Measurements from ENCODE around the gene APOL2. TPM values are rescaled to one million over a fixed set of nuclear protein-coding genes. Genes with fewer than 3 reads are reported as not detected.

Gene APOL2
- total RNA-seq, 5 donors from 2014 or later (not counting 1 experiment from before 2014, with no cell fraction given): 38.3 to 80.7 (median 70.6) TPM

DNA sequence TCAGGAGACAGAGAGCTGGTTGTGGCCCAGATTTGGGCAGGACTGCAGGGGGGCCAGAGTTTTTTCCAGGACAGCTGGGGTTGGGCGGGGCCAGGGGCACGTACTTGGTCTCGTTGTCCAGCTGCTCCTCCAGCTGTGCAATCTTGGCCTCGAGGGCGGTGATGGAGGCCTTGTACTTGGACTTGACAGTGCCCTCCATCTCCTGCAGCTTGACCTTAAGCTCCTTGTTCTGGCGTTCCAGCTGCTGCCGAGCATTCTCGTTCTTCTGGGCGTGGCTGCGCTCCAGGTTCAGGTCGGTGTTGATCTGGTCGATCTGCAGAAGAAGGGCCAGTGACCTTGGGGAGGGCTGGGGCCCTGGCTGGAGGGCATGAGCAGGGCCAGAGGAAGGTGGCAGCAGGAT, 45.7 kb upstream of the APOL2 start:
- no peak for ATAC-seq (replicated peaks in 1 of 4)
- Histone ChIP-seq H3K9me3 (no peaks in the 10 kb centered on the region), H3K4me3 (ENCODE audit: control insufficient read depth in 1 of 2, extremely low read depth in 1 of 2, low read length in 1 of 2) (no peak overlapping the region), H3K36me3 (ENCODE audit: control insufficient read depth in 2 of 2, extremely low read depth in 1 of 2, insufficient read depth in 1 of 2, low read length in 1 of 2) (peaks cover 38 to 87% of the 10 kb centered on the region in 2 donors), H3K4me1 (ENCODE audit: control insufficient read depth in 1 of 2, extremely low read depth in 1 of 2, insufficient read depth in 2 of 2, low read length in 2 of 2) (peaks cover 0 to 48% of the 10 kb centered on the region in 2 experiments), H3K27me3 (replicated peaks in 1 of 2; ENCODE audit: control insufficient read depth in 2 of 2, extremely low read depth in 1 of 2, insufficient read depth in 2 of 2, low read length in 1 of 2) (no peaks in the 10 kb centered on the region), H3K27ac (ENCODE audit: low read length) (no peak overlapping the region)
- Mint-ChIP-seq H3K27me3 (no peaks in the 10 kb centered on the region), H3K36me3 (peaks cover 72% of the 10 kb centered on the region), H3K27ac (no peak overlapping the region), H3K4me1 (peaks cover 32 to 35% (median 33%) of the 10 kb centered on the region in 3 donors), H3K9me3 (no peaks in the 10 kb centered on the region), H3K4me3 (no peak overlapping the region)
- WGBS (ENCODE audit: insufficient coverage): 96% methylated on average over 11 of the region's 12 CpGs
- ChIA-PET CTCF (interaction anchor here in 1 of 2 donors (0.6 to 0.9 kb wide), 3 partner anchors 9 to 198 kb away, joined by 3 to 7 read pairs (median 6); no protein-coding TSS in a partner anchor), POLR2A (interaction anchor here in 1 of 2 donors (0.5 kb wide), 1 partner anchor 1022 kb away, joined by 9 read pairs; no protein-coding TSS in a partner anchor)
- DNase-seq: no peak

DNA sequence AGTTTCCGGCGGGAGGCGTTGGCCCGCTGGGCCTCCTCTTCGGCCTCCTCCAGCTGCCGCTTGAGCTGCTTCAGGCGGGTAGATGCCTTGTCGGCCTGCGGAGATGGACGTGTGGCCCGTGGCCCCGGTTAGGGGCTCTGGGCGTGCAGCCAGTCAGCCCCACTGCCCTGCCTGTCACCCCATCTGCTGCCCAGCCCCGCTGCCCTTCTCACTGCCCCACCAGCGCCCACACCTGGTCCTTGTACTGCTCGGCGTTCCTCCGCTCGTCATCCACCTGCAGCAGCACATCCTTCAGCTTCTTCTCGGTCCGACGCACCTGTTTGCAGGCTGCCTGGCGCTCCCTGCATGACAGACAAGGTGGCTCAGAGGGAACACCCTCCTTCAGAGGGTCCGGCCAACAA, 44.8 kb upstream of the APOL2 start:
- no peak for ATAC-seq (replicated peaks in 1 of 4)
- H3K27ac Mint-ChIP-seq: peak overlapping the region; percentile 61 to 63
- H3K36me3 Mint-ChIP-seq: peaks cover 64% of the 10 kb centered on the region
- ChIA-PET CTCF (no interaction called here), POLR2A (interaction anchor here (0.5 to 0.6 kb wide), 2 partner anchors 140 to 1021 kb away, joined by 4 to 9 read pairs; no protein-coding TSS in a partner anchor)
- Histone ChIP-seq H3K27ac (ENCODE audit: low read length) (no peak overlapping the region), H3K27me3 (replicated peaks in 1 of 2; ENCODE audit: control insufficient read depth in 2 of 2, extremely low read depth in 1 of 2, insufficient read depth in 2 of 2, low read length in 1 of 2) (no peaks in the 10 kb centered on the region), H3K9me3 (no peaks in the 10 kb centered on the region), H3K36me3 (ENCODE audit: control insufficient read depth in 2 of 2, extremely low read depth in 1 of 2, insufficient read depth in 1 of 2, low read length in 1 of 2) (peaks cover 38 to 80% of the 10 kb centered on the region in 2 donors), H3K4me1 (ENCODE audit: control insufficient read depth in 1 of 2, extremely low read depth in 1 of 2, insufficient read depth in 2 of 2, low read length in 2 of 2) (peaks cover 0 to 39% of the 10 kb centered on the region in 2 experiments), H3K4me3 (ENCODE audit: control insufficient read depth in 1 of 2, extremely low read depth in 1 of 2, low read length in 1 of 2) (no peak overlapping the region)
- WGBS (ENCODE audit: insufficient coverage): 97% methylated on average over 23 of the region's 24 CpGs
- H3K27me3 Mint-ChIP-seq: no peaks in the 10 kb centered on the region
- H3K4me1 Mint-ChIP-seq: peaks cover 24 to 26% (median 24%) of the 10 kb centered on the region in 3 donors
- H3K4me3 Mint-ChIP-seq: no peak overlapping the region
- H3K9me3 Mint-ChIP-seq: no peaks in the 10 kb centered on the region
- no peak for DNase-seq

DNA sequence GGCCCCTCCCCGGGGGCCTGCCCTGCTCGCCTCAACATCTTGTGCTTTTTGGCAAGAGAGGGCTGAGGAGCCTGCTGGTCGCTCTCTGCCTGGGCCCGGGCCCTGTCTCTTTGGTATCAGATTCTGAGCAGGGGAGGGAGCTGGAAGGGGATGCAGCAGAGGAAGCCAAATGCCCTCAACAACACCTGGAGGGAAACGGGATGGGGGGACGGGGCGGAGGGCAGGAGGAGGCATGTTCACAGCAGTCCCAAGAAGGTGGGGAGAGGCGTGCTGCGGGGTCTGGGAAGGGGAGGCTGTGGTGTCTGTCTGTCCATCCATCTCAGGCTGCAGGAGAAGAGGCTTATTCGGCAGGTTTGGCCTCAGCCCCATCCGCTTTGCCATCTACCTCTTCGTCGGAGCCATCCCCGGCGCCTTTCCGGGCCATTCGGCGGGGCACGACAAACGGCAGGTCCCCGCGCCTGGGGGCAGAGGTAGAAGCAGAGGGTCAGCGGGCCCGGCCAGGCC, 43.1 kb upstream of the APOL2 start:
- no peak overlapping the region for H3K27ac ChIP-seq (ENCODE audit: low read length)
- no peak for ATAC-seq (replicated peaks in 1 of 4)
- POLR2A ChIA-PET: no interaction called here
- H3K27ac Mint-ChIP-seq: no peak overlapping the region
- CTCF ChIA-PET: no interaction called here
- no peaks in the 10 kb centered on the region for H3K9me3 Mint-ChIP-seq
- H3K9me3 ChIP-seq: no peaks in the 10 kb centered on the region
- H3K4me1 Mint-ChIP-seq: peaks cover 19 to 22% (median 20%) of the 10 kb centered on the region in 3 donors
- peaks cover 2 to 29% of the 10 kb centered on the region in 2 experiments for H3K4me1 ChIP-seq (ENCODE audit: control insufficient read depth in 1 of 2, extremely low read depth in 1 of 2, insufficient read depth in 2 of 2, low read length in 2 of 2)
- no peaks in the 10 kb centered on the region for H3K27me3 Mint-ChIP-seq
- WGBS (ENCODE audit: insufficient coverage): 96% methylated on average over 18 of the region's 24 CpGs
- H3K36me3 ChIP-seq (ENCODE audit: control insufficient read depth in 2 of 2, extremely low read depth in 1 of 2, insufficient read depth in 1 of 2, low read length in 1 of 2): peaks cover 24 to 66% of the 10 kb centered on the region in 2 donors
- no peak for DNase-seq
- H3K4me3 ChIP-seq (ENCODE audit: control insufficient read depth in 1 of 2, extremely low read depth in 1 of 2, low read length in 1 of 2): no peak overlapping the region
- no peak overlapping the region for H3K4me3 Mint-ChIP-seq
- no peaks in the 10 kb centered on the region for H3K27me3 ChIP-seq (replicated peaks in 1 of 2; ENCODE audit: control insufficient read depth in 2 of 2, extremely low read depth in 1 of 2, insufficient read depth in 2 of 2, low read length in 1 of 2)
- peaks cover 49% of the 10 kb centered on the region for H3K36me3 Mint-ChIP-seq

DNA sequence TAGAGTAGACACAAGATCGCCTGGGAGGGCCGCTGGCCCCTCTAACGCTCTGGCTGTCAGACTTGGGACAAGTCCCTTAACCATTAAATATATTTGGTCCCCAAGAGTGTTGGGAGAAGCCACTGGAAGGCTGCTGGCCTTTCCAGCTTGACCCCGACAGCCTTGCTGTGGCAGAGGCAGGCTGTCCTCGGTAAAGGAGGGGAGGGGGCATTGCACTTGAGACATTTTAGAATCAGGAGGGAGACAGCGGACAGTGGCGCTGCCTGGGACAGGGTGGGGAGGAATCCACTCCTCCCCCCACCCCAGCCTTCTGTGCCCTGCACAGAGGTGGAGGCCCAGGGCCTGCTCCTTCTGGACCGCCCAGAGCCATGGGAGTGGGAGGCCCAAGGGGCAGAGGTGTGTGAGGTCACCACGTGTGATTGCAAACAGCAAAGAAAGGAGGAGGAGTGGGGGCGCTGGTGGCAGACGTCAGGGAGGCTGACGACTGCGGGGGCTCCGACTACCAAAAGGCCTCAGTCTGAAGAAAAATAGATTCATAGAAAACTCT, 42.5 kb upstream of the APOL2 start:
- peak overlapping the region in 1 of 2 donors; percentile 34 for H3K27ac Mint-ChIP-seq
- ChIA-PET CTCF (no interaction called here), POLR2A (no interaction called here)
- DNase-seq (no peak), ATAC-seq (replicated peaks in 1 of 4) (no peak)
- peaks cover 24 to 61% of the 10 kb centered on the region in 2 donors for H3K36me3 ChIP-seq (ENCODE audit: control insufficient read depth in 2 of 2, extremely low read depth in 1 of 2, insufficient read depth in 1 of 2, low read length in 1 of 2)
- H3K4me3 ChIP-seq (ENCODE audit: control insufficient read depth in 1 of 2, extremely low read depth in 1 of 2, low read length in 1 of 2): no peak overlapping the region
- no peaks in the 10 kb centered on the region for H3K9me3 Mint-ChIP-seq
- H3K4me1 Mint-ChIP-seq: peaks cover 16 to 20% (median 18%) of the 10 kb centered on the region in 3 donors
- H3K27ac ChIP-seq (ENCODE audit: low read length): no peak overlapping the region
- no peaks in the 10 kb centered on the region for H3K9me3 ChIP-seq
- H3K4me1 ChIP-seq (ENCODE audit: control insufficient read depth in 1 of 2, extremely low read depth in 1 of 2, insufficient read depth in 2 of 2, low read length in 2 of 2): peaks cover 4 to 28% of the 10 kb centered on the region in 2 experiments
- H3K36me3 Mint-ChIP-seq: peaks cover 45% of the 10 kb centered on the region
- no peaks in the 10 kb centered on the region for H3K27me3 Mint-ChIP-seq
- H3K4me3 Mint-ChIP-seq: no peak overlapping the region
- H3K27me3 ChIP-seq (replicated peaks in 1 of 2; ENCODE audit: control insufficient read depth in 2 of 2, extremely low read depth in 1 of 2, insufficient read depth in 2 of 2, low read length in 1 of 2): no peaks in the 10 kb centered on the region
- WGBS (ENCODE audit: insufficient coverage): 93% methylated on average over 6 of the region's 14 CpGs

DNA sequence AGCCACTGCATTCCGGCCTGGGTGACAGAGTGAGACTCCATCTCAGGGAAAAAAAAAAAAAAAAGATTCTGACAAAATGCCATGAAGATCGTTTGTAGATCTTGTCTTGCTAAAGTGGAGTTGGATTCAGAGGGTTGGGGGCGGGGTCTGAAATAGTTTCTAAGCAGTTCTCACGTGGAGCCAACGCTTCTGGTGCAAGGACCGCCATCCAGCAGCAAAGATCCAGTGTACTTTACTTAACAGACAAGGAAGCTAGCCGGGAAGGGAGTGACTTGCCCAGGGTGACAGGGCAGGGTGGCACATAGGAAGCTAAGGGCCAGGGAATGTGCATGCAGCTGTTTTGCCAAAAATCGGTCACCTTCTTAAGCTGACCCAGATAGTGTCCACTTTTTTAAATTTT, 41.1 kb upstream of the APOL2 start:
- Mint-ChIP-seq H3K4me1 (peaks cover 13 to 17% (median 16%) of the 10 kb centered on the region in 3 donors), H3K36me3 (peaks cover 34% of the 10 kb centered on the region), H3K27ac (peak overlapping the region in 1 of 2 donors; percentile 28), H3K4me3 (no peak overlapping the region), H3K9me3 (no peaks in the 10 kb centered on the region), H3K27me3 (no peaks in the 10 kb centered on the region)
- ChIA-PET CTCF (interaction anchor here in 1 of 2 donors (0.7 kb wide), 3 partner anchors 17 to 174 kb away, joined by 3 to 4 read pairs (median 4); no protein-coding TSS in a partner anchor), POLR2A (no interaction called here)
- Histone ChIP-seq H3K27me3 (replicated peaks in 1 of 2; ENCODE audit: control insufficient read depth in 2 of 2, extremely low read depth in 1 of 2, insufficient read depth in 2 of 2, low read length in 1 of 2) (no peaks in the 10 kb centered on the region), H3K4me3 (ENCODE audit: control insufficient read depth in 1 of 2, extremely low read depth in 1 of 2, low read length in 1 of 2) (no peak overlapping the region), H3K27ac (ENCODE audit: low read length) (no peak overlapping the region), H3K36me3 (ENCODE audit: control insufficient read depth in 2 of 2, extremely low read depth in 1 of 2, insufficient read depth in 1 of 2, low read length in 1 of 2) (peaks cover 17 to 46% of the 10 kb centered on the region in 2 donors), H3K4me1 (ENCODE audit: control insufficient read depth in 1 of 2, extremely low read depth in 1 of 2, insufficient read depth in 2 of 2, low read length in 2 of 2) (peaks cover 6 to 18% of the 10 kb centered on the region in 2 experiments), H3K9me3 (no peaks in the 10 kb centered on the region)
- DNase-seq (no peak), ATAC-seq (replicated peaks in 1 of 4) (no peak)
- WGBS (ENCODE audit: insufficient coverage): 77% methylated on average over 6 of the region's 8 CpGs

DNA sequence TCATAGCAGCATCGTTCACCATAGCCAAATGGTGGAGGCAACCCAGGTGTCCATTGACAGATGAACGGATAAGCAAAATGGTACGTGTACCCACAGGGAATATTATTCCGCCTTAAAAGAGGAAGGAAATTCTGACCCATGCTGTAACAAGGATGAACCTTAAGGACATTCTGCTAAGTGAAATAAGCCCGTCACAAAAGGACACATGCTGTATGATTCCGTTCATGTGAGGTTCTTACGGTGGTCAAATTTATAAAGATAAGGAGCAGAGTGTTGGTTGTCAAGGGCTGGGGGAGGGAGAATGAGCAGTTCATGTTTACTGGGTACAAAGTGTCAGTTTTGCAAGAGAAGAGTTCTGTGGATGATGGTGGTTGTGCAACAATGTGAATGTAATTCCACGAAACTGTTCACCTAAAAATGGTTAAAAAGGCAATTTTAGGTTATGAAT, 39.9 kb upstream of the APOL2 start:
- ChIA-PET CTCF (interaction anchor here in 1 of 2 donors (0.6 to 0.7 kb wide), 2 partner anchors 423 to 946 kb away, joined by 3 to 6 read pairs; no protein-coding TSS in a partner anchor), POLR2A (no interaction called here)
- no peaks in the 10 kb centered on the region for H3K9me3 Mint-ChIP-seq
- H3K9me3 ChIP-seq: no peaks in the 10 kb centered on the region
- peaks cover 6 to 16% of the 10 kb centered on the region in 2 experiments for H3K4me1 ChIP-seq (ENCODE audit: control insufficient read depth in 1 of 2, extremely low read depth in 1 of 2, insufficient read depth in 2 of 2, low read length in 2 of 2)
- peaks cover 26% of the 10 kb centered on the region for H3K36me3 Mint-ChIP-seq
- DNase-seq (no peak), ATAC-seq (replicated peaks in 1 of 4) (no peak)
- no peaks in the 10 kb centered on the region for H3K27me3 Mint-ChIP-seq
- H3K4me3 Mint-ChIP-seq: no peak overlapping the region
- no peak overlapping the region for H3K27ac ChIP-seq (ENCODE audit: low read length)
- peak overlapping the region in 1 of 2 donors; percentile 28 for H3K27ac Mint-ChIP-seq
- H3K4me3 ChIP-seq (ENCODE audit: control insufficient read depth in 1 of 2, extremely low read depth in 1 of 2, low read length in 1 of 2): no peak overlapping the region
- no peaks in the 10 kb centered on the region for H3K27me3 ChIP-seq (replicated peaks in 1 of 2; ENCODE audit: control insufficient read depth in 2 of 2, extremely low read depth in 1 of 2, insufficient read depth in 2 of 2, low read length in 1 of 2)
- H3K36me3 ChIP-seq (ENCODE audit: control insufficient read depth in 2 of 2, extremely low read depth in 1 of 2, insufficient read depth in 1 of 2, low read length in 1 of 2): peaks cover 13 to 35% of the 10 kb centered on the region in 2 donors
- H3K4me1 Mint-ChIP-seq: peaks cover 17 to 22% (median 18%) of the 10 kb centered on the region in 3 donors
- 95% methylated on average over 7 of the region's 8 CpGs for WGBS (ENCODE audit: insufficient coverage)

All from T-cell (primary cell).